GM19023 (cell line): ENCODE results near the gene SLC4A4.

Experiments
- ATAC-seq: cut with Tn5 transposase; IDR thresholded peaks from one replicate; pipeline ENCODE4 v1.9.1; 2021; ENCODE audit warnings: mild to moderate bottlenecking, moderate library complexity; ENCODE audit not compliant: unreplicated experiment

The SLC4A4 gene

GRCh38 chr4:71356924-71357663 is 18.3 kb downstream of the SLC4A4 start:
- ATAC-seq: no peak

GRCh38 chr4:71360844-71361243 is 22.0 kb downstream of the SLC4A4 start:
- no peak for ATAC-seq

GRCh38 chr4:71361476-71361875 is 22.7 kb downstream of the SLC4A4 start:
- no peak for ATAC-seq

GRCh38 chr4:71366766-71367165 is 27.9 kb downstream of the SLC4A4 start:
- no peak for ATAC-seq

GRCh38 chr4:71367546-71367945 is 28.7 kb downstream of the SLC4A4 start:
- ATAC-seq: no peak

- no peak for ATAC-seq
Observed at GRCh38 chr4:71368906-71369305, 30.1 kb downstream of the SLC4A4 start.

GRCh38 chr4:71369536-71369935 is 30.7 kb downstream of the SLC4A4 start:
- ATAC-seq: no peak

- ATAC-seq: no peak
Observed at GRCh38 chr4:71375494-71375893, 36.7 kb downstream of the SLC4A4 start.

GRCh38 chr4:71377561-71377960 is 38.7 kb downstream of the SLC4A4 start:
- no peak for ATAC-seq

- ATAC-seq: no peak
Observed at GRCh38 chr4:71379126-71379525, 40.3 kb downstream of the SLC4A4 start.

GRCh38 chr4:71380788-71381187 is 42.0 kb downstream of the SLC4A4 start:
- ATAC-seq: no peak

GRCh38 chr4:71382125-71382899 is 43.5 kb downstream of the SLC4A4 start:
- ATAC-seq: no peak

GRCh38 chr4:71382900-71383560 is 44.2 kb downstream of the SLC4A4 start:
- ATAC-seq: no peak

- ATAC-seq: no peak
Observed at GRCh38 chr4:71383984-71384383, 45.2 kb downstream of the SLC4A4 start.

GRCh38 chr4:71389149-71389827 is 50.5 kb downstream of the SLC4A4 start:
- no peak for ATAC-seq

GRCh38 chr4:71392109-71392508 is 53.3 kb downstream of the SLC4A4 start:
- no peak for ATAC-seq

GRCh38 chr4:71396382-71396781 is 57.6 kb downstream of the SLC4A4 start:
- no peak for ATAC-seq

GRCh38 chr4:71400810-71401209 is 62.0 kb downstream of the SLC4A4 start:
- no peak for ATAC-seq

- ATAC-seq: no peak
Observed at GRCh38 chr4:71402616-71403015, 63.8 kb downstream of the SLC4A4 start.

GRCh38 chr4:71404049-71404448 is 65.2 kb downstream of the SLC4A4 start:
- ATAC-seq: no peak

GRCh38 chr4:71405791-71406190 is 67.0 kb downstream of the SLC4A4 start:
- no peak for ATAC-seq
